Kidney epithelial cell (primary cell): ENCODE measurements around the gene AP3B1. TPM values are rescaled to one million over a fixed set of nuclear protein-coding genes. Genes with fewer than 3 reads are reported as not detected.

Experiments used
- DNase-seq: peaks from one replicate; pipeline ENCODE4 v3.0.0-alpha.2; 2010; ENCODE audit warnings: low read depth
- H3K27me3 ChIP-seq: 2 replicates; pipeline ENCODE4 v1.6.0; 2011; ENCODE audit warnings: low read length; ENCODE audit not compliant: control insufficient read depth, insufficient read depth
- H3K36me3 ChIP-seq: 2 replicates; pipeline ENCODE4 v1.5.1; 2011; ENCODE audit warnings: low read length; ENCODE audit not compliant: control insufficient read depth, insufficient read depth
- H3K4me3 ChIP-seq: 2 replicates; pipeline ENCODE4 v1.5.1; 2011; ENCODE audit warnings: low read depth, mild to moderate bottlenecking, control low read depth, low read length
- total RNA-seq: library from RNA; depleted of rRNA; stranded (reverse); fragments of >200 nt; gene quantifications from 2 replicates; pipeline ENCODE4 v1.2.3, GENCODE V29; 2015
- TF ChIP-seq, protein P1 (sequence below): IDR thresholded peaks from 2 replicates; pipeline ENCODE4 v1.5.1; 2011; ENCODE audit warnings: mild to moderate bottlenecking, moderate library complexity, low read length, control low read depth, inconsistent platforms; ENCODE audit not compliant: insufficient read depth, poor library complexity, severe bottlenecking

Gene AP3B1
- total RNA-seq, 1 donor from 2014 or later, result 36.4 TPM

DNA sequence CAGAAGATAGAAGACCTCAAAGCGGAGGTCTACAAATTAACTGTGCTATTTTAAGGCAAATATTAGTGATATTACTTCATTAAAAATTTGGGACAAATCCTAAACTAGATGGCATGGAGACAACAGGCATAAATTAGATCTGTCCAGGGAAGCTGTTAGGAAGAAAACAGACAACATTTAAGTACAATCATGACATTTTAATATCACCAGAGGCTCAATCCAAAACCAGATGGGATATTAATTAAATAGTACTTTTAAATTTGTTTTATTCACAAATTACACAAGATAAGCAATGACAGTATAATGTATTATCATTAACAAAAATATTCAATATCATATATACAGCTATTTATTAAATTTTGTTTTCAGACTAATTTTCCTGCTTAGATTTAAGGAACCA lies 161.1 kb downstream of the AP3B1 start:
- no peaks in the 10 kb centered on the region for H3K27me3 ChIP-seq
- TF ChIP-seq, protein P1, sequence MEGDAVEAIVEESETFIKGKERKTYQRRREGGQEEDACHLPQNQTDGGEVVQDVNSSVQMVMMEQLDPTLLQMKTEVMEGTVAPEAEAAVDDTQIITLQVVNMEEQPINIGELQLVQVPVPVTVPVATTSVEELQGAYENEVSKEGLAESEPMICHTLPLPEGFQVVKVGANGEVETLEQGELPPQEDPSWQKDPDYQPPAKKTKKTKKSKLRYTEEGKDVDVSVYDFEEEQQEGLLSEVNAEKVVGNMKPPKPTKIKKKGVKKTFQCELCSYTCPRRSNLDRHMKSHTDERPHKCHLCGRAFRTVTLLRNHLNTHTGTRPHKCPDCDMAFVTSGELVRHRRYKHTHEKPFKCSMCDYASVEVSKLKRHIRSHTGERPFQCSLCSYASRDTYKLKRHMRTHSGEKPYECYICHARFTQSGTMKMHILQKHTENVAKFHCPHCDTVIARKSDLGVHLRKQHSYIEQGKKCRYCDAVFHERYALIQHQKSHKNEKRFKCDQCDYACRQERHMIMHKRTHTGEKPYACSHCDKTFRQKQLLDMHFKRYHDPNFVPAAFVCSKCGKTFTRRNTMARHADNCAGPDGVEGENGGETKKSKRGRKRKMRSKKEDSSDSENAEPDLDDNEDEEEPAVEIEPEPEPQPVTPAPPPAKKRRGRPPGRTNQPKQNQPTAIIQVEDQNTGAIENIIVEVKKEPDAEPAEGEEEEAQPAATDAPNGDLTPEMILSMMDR, result no peak
- DNase-seq, result no peak
- H3K4me3 ChIP-seq, result no peak overlapping the region
- H3K36me3 ChIP-seq, result no peaks in the 10 kb centered on the region

DNA sequence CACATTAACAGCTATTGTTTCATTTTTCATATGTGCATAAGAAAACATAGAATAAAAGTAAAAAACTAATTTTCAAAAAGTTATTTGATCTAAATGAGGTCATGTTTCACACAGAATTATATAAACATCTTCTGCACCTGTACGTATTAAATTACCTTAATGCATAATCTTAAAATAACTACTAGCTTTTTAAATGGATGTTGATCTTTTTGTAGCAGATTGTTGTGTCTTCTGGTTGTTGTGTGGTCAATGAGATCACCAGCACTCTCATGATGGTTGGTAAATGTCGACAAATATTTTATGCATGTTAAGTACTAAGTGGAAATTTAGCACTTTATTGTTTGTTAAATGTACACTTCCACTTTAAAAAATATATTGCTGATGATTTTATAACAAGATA lies 162.0 kb downstream of the AP3B1 start:
- Histone ChIP-seq H3K36me3 (no peaks in the 10 kb centered on the region), H3K27me3 (no peaks in the 10 kb centered on the region), H3K4me3 (no peak overlapping the region)
- TF ChIP-seq, protein P1, result no peak
- DNase-seq, result no peak

DNA sequence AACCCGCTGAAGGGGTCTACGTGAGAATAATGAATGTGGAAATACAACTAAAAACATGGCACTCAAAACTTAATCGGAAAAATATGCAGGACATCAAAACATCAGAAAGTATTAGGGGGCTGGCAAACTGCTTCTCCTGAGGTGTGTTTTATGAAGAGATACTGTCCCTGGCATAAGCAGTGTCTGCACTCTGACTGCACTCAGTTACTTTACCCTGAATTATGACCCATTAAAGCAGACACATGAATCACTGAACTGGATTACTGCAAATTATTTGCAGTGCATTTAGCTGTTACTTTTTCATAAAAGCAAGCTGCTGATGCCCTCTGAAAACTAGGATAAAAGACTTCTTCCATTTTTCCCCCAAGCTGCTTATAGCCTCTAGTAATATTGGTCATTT lies 164.9 kb downstream of the AP3B1 start:
- Histone ChIP-seq H3K36me3 (no peaks in the 10 kb centered on the region), H3K27me3 (no peaks in the 10 kb centered on the region), H3K4me3 (no peak overlapping the region)
- TF ChIP-seq, protein P1, result no peak
- DNase-seq, result no peak

DNA sequence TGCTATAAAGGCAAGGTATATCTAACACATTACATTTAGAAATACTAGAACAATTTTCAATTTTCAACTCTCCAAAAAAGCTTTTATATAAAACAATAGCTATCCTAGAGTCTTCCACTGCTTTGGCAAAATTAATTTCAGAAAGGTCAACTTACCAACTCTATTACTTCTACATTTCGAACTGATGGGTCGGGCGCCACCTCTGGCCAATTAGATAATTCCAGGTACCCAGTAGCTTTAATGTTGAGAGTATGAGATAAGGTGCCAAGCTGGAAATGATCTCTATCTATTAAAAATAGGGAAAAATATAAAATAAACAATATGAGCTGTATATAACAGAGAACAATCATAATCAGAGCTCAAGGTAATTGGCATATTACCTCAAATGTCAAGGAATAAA lies 166.6 kb downstream of the AP3B1 start:
- H3K4me3 ChIP-seq, result no peak overlapping the region
- no peaks in the 10 kb centered on the region for H3K36me3 ChIP-seq
- TF ChIP-seq, protein P1, result peak; percentile 31
- no peak for DNase-seq
- H3K27me3 ChIP-seq, result no peaks in the 10 kb centered on the region

DNA sequence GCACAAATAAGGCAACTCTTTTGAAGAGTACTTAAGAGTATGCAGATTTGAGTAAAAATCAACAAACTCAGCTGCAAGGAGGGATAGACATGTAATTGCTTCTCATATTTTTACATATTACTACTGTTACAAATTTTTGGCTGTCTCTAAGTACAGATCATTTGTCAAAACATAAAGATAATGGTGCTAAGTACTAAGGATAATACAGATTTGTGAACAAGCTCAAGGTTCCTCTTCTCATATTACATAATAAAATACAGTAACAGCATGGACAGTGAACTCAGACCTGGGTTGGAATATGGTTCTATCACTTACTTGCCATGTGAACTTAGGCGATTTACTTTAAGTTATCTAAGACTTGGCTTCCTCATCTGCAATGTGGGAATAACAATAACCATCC lies 168.0 kb downstream of the AP3B1 start:
- Histone ChIP-seq H3K36me3 (no peaks in the 10 kb centered on the region), H3K4me3 (no peak overlapping the region), H3K27me3 (no peaks in the 10 kb centered on the region)
- DNase-seq, result no peak
- TF ChIP-seq, protein P1, result no peak

DNA sequence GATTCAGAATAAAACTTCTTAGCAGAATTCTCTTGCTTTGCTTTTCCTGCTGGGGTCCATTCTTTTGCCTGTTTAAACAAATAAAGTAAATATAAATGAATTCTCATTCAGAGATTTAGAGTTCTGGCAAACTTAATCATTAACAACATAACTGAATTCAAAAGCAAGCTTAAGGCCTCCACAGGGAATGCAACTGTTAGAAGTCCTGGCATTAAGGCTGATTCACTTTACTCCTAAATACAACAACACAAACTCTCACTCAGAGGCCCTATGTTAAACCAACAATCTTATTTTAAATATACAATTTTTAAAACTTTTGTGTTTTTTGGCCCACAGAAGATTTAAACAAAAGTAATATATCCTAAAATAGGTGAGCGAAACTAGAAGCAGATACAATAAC lies 178.3 kb downstream of the AP3B1 start:
- no peaks in the 10 kb centered on the region for H3K36me3 ChIP-seq
- no peak overlapping the region for H3K4me3 ChIP-seq
- TF ChIP-seq, protein P1, result no peak
- DNase-seq, result no peak
- H3K27me3 ChIP-seq, result no peaks in the 10 kb centered on the region
